Right lobe of liver (tissue), 4 donors: ENCODE data around the gene ITGA2B.

Experiments
- CTCF ChIP-seq, 4 donors: fragments of 200-600 bp in 3 of 4; fragments of 450-650 bp in 1 of 4; IDR thresholded peaks; one replicate each; pipeline versions ENCODE4 v1.5.1 to v1.8.0; 2016 to 2022; ENCODE audit warnings: antibody characterized with exemption in 4 of 4, mild to moderate bottlenecking in 2 of 4
- POLR2A ChIP-seq: fragments of 450-650 bp; IDR thresholded peaks from one replicate; pipeline ENCODE4 v1.6.1; 2017; ENCODE audit warnings: antibody characterized with exemption, mild to moderate bottlenecking
- donor health status: DM: no; HTN: no; CAD: no.
- donor health status: DM: no; HTN: no; CAD: no.
- donor health status: DM: no; HTN: yes; CAD: no.

GRCh38 chr17:44351961-44352827 is 37.3 kb downstream of the ITGA2B start:
- TF ChIP-seq CTCF (IDR thresholded peaks at IDR 0.05) (no peak), POLR2A (no peak)
